Measurements from ENCODE around the gene SLC24A4. TPM values are rescaled to one million over a fixed set of nuclear protein-coding genes. Genes with fewer than 3 reads are reported as not detected.

The SLC24A4 gene
- total and polyA plus RNA-seq, 2 of the 4 experiments (the other 2 are of a cell fraction) = not detected

DNA sequence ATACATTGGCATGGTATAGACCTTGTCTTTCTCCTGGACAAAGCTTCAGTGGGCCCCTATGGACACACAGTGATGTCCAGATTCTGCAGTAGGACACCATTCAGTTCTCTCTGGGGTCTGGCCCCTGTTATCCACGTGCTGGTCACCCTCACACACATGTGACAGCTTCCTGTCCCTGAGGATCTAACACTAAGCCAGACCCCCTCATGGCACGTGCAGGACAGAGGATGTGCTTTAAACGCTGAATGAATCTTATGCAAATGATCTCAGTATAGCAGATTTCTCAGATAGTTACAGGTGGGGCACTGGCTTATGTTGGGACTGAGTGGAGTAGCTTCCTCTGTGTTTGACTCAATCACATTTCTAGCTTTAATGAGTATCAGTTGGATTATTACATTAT, 33.7 kb downstream of the SLC24A4 start:
- H3K27me3 ChIP-seq (ENCODE audit: control insufficient read depth, insufficient read depth, low read length) = peaks cover 21% of the 10 kb centered on the region
- dilution Hi-C loops (cut with HindIII; ENCODE audit: low sequenced_read_pairs, unreplicated experiment) = no loop called here
- CTCF ChIA-PET = no interaction called here

More for the DNA sequence above, 33.7 kb downstream of the SLC24A4 start:
- Histone ChIP-seq H2BK15ac (ENCODE audit: low read depth, low read length) (no peak overlapping the region), H3K4ac (ENCODE audit: low read depth, low read length) (no peak overlapping the region), H3K23ac (ENCODE audit: low read depth, low read length) (no peak overlapping the region), H2BK120ac (ENCODE audit: low read depth, low read length) (no peak overlapping the region), H3K4me1 (ENCODE audit: control insufficient read depth, insufficient read depth, low read length) (no peaks in the 10 kb centered on the region), H3K36me3 (ENCODE audit: control insufficient read depth, insufficient read depth, low read length) (no peaks in the 10 kb centered on the region), H3K18ac (ENCODE audit: low read depth, low read length) (no peak overlapping the region), H2AK5ac (ENCODE audit: low read depth, low read length) (no peak overlapping the region), H2AFZ (replicated peaks; ENCODE audit: low read length, poor library complexity) (no peak overlapping the region), H2BK5ac (ENCODE audit: low read depth, low read length, poor library complexity, severe bottlenecking) (no peak overlapping the region), H3K56ac (ENCODE audit: extremely low read depth, insufficient read depth, low read length) (no peak overlapping the region), H4K91ac (ENCODE audit: insufficient read depth, low read depth, low read length) (no peak overlapping the region), H4K8ac (ENCODE audit: low read depth in 2 of 2, low read length in 2 of 2) (no peak overlapping the region), H2AK9ac (replicated peaks; ENCODE audit: low read depth, low read length, poor library complexity) (no peak overlapping the region), H4K5ac (ENCODE audit: low read depth, low read length) (no peak overlapping the region), H2BK20ac (ENCODE audit: low read depth, low read length) (no peak overlapping the region), H3K4me3 (ENCODE audit: insufficient read depth, low read depth, low read length) (no peak overlapping the region), H3K9me1 (ENCODE audit: insufficient read depth, low read length) (no peaks in the 10 kb centered on the region), H3K14ac (replicated peaks; ENCODE audit: low read depth, low read length) (no peak overlapping the region), H3K9ac (ENCODE audit: low read depth, low read length) (no peak overlapping the region), H4K20me1 (ENCODE audit: insufficient read depth, low read length) (no peaks in the 10 kb centered on the region), H3K9me3 (ENCODE audit: control insufficient read depth, insufficient read depth, low read length) (no peaks in the 10 kb centered on the region), H3K27ac (ENCODE audit: insufficient read depth, low read length) (no peak overlapping the region), H3K4me2 (ENCODE audit: low read depth, low read length) (no peak overlapping the region), H3K79me1 (ENCODE audit: low read depth in 1 of 2, low read length in 2 of 2) (no peaks in the 10 kb centered on the region)
- DNase-seq = no peak
- no TSS peak for BruUV-seq (replicated peaks)
- ATAC-seq (ENCODE audit: low read depth) = no peak
- POLR2A ChIA-PET (ENCODE audit: unreplicated experiment) = no interaction called here
- in situ Hi-C loops (cut with MboI; ENCODE audit: low sequenced_read_pairs) (no loop called here), intact Hi-C loops (cut with micrococcal nuclease) (no loop called here)
- WGBS, 2 experiments (ENCODE audit: extremely low coverage in 2 of 2, insufficient read length in 1 of 2) = no CpG with 5 or more reads among the region's 3 CpGs
- TF ChIP-seq MAFK (IDR thresholded peaks at IDR 0.05; ENCODE audit: low read depth, low read length) (no peak), RFX5 (IDR thresholded peaks at IDR 0.05; ENCODE audit: low read depth, low read length) (no peak), RCOR1 (IDR thresholded peaks at IDR 0.05; ENCODE audit: insufficient replicate concordance, low read length) (no peak), CEBPB (IDR thresholded peaks at IDR 0.05; ENCODE audit: low read depth, low read length) (no peak), MXI1 (IDR thresholded peaks at IDR 0.05; ENCODE audit: borderline replicate concordance, low read depth, low read length) (no peak), CHD1 (IDR thresholded peaks at IDR 0.05; ENCODE audit: low read depth, low read length) (no peak), NFE2L2 (IDR thresholded peaks at IDR 0.05; ENCODE audit: low read depth, low read length) (no peak), POLR2A (IDR thresholded peaks at IDR 0.05; ENCODE audit: low read depth, low read length) (no peak), RAD21 (IDR thresholded peaks at IDR 0.05; ENCODE audit: low read length) (no peak), SMC3 (IDR thresholded peaks at IDR 0.05; ENCODE audit: low read depth, low read length) (no peak), MAZ (IDR thresholded peaks at IDR 0.05; ENCODE audit: borderline replicate concordance, low read depth, low read length) (no peak), BHLHE40 (IDR thresholded peaks at IDR 0.05; ENCODE audit: low read depth, low read length) (no peak), FOS (IDR thresholded peaks at IDR 0.05; ENCODE audit: low read depth, low read length) (no peak)
- TF ChIP-seq, protein P1, sequence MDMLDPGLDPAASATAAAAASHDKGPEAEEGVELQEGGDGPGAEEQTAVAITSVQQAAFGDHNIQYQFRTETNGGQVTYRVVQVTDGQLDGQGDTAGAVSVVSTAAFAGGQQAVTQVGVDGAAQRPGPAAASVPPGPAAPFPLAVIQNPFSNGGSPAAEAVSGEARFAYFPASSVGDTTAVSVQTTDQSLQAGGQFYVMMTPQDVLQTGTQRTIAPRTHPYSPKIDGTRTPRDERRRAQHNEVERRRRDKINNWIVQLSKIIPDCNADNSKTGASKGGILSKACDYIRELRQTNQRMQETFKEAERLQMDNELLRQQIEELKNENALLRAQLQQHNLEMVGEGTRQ (IDR thresholded peaks at IDR 0.05; ENCODE audit: low read depth, low read length) = no peak
- TF ChIP-seq, protein P2, sequence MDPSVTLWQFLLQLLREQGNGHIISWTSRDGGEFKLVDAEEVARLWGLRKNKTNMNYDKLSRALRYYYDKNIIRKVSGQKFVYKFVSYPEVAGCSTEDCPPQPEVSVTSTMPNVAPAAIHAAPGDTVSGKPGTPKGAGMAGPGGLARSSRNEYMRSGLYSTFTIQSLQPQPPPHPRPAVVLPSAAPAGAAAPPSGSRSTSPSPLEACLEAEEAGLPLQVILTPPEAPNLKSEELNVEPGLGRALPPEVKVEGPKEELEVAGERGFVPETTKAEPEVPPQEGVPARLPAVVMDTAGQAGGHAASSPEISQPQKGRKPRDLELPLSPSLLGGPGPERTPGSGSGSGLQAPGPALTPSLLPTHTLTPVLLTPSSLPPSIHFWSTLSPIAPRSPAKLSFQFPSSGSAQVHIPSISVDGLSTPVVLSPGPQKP (IDR thresholded peaks at IDR 0.05; ENCODE audit: borderline replicate concordance, low read depth, low read length) = no peak
- TF ChIP-seq, protein P3, sequence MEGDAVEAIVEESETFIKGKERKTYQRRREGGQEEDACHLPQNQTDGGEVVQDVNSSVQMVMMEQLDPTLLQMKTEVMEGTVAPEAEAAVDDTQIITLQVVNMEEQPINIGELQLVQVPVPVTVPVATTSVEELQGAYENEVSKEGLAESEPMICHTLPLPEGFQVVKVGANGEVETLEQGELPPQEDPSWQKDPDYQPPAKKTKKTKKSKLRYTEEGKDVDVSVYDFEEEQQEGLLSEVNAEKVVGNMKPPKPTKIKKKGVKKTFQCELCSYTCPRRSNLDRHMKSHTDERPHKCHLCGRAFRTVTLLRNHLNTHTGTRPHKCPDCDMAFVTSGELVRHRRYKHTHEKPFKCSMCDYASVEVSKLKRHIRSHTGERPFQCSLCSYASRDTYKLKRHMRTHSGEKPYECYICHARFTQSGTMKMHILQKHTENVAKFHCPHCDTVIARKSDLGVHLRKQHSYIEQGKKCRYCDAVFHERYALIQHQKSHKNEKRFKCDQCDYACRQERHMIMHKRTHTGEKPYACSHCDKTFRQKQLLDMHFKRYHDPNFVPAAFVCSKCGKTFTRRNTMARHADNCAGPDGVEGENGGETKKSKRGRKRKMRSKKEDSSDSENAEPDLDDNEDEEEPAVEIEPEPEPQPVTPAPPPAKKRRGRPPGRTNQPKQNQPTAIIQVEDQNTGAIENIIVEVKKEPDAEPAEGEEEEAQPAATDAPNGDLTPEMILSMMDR (conservative IDR thresholded peaks at IDR 0.05; ENCODE audit: low read depth, low read length) = no peak

Measured in IMR-90 (cell line).